Heart left ventricle (tissue), 16 donors: Measurements from ENCODE around the gene KCNMA1. TPM values are rescaled to one million over a fixed set of nuclear protein-coding genes. Genes with fewer than 3 reads are reported as not detected.

Source experiments
- ATAC-seq, 4 donors: fragments of 200-7000 bp; cut with Tn5 transposase; one replicate each; pipeline ENCODE4 v1.9.1; 2020 to 2022; ENCODE audit warnings: moderate library complexity in 4 of 4, mild to moderate bottlenecking in 3 of 4, moderate number of reproducible peaks in 1 of 4
- DNase-seq, 5 donors: peaks; one replicate each; pipeline ENCODE4 v3.0.0-alpha.2; 2020
- H3K27ac ChIP-seq, 12 donors: fragments of 200-600 bp; sonication (generic) in 4 of 12; one replicate each; pipeline versions ENCODE4 v1.5.0 to v1.8.0; 2016 to 2022; ENCODE audit warnings: mild to moderate bottlenecking in 2 of 12
- H3K27me3 ChIP-seq, 9 donors: fragments of 200-600 bp; sonication (generic) in 2 of 9; one replicate each; pipeline versions ENCODE4 v1.5.1 to v1.8.0; 2016 to 2022; ENCODE audit warnings: mild to moderate bottlenecking in 3 of 9
- H3K36me3 ChIP-seq, 9 donors: fragments of 200-600 bp; sonication (generic) in 2 of 9; one replicate each; pipeline versions ENCODE4 v1.5.0 to v1.8.0; 2018 to 2022; ENCODE audit warnings: mild to moderate bottlenecking in 2 of 9
- H3K4me1 ChIP-seq, 12 donors: fragments of 200-600 bp; sonication (generic) in 4 of 12; one replicate each; pipeline versions ENCODE4 v1.5.0 to v1.8.0; 2016 to 2022; ENCODE audit warnings: mild to moderate bottlenecking in 3 of 12
- H3K4me3 ChIP-seq, 12 donors: fragments of 200-600 bp; sonication (generic) in 4 of 12; one replicate each; pipeline versions ENCODE4 v1.5.0 to v1.8.0; 2017 to 2022; ENCODE audit warnings: mild to moderate bottlenecking in 9 of 12, moderate library complexity in 4 of 12
- H3K9me3 ChIP-seq, 12 donors: fragments of 200-600 bp; sonication (generic) in 4 of 12; one replicate each; pipeline versions ENCODE4 v1.5.0 to v1.8.0; 2016 to 2022; ENCODE audit warnings: mild to moderate bottlenecking in 1 of 12
- CTCF ChIP-seq, 12 donors: fragments of 200-600 bp; sonication (generic) in 4 of 12; IDR thresholded peaks; one replicate each; pipeline versions ENCODE4 v1.5.0 to v1.8.0; 2018 to 2022; ENCODE audit warnings: antibody characterized with exemption in 12 of 12, mild to moderate bottlenecking in 5 of 12
- POLR2A ChIP-seq, 2 donors: fragments of 450-650 bp; IDR thresholded peaks; one replicate each; pipeline ENCODE4 v1.6.1; 2017; ENCODE audit warnings: antibody characterized with exemption in 2 of 2, mild to moderate bottlenecking in 2 of 2, moderate library complexity in 2 of 2
- WGBS, 4 donors: extraction: QIAGEN DNeasy Blood & Tissue Kit in 2 of 4; methylation state at CpG; one replicate each; pipeline versions ENCODE4 v1.1.5 to v1.1.7; 2013 to 2018; 5-methylcytosine and 5-hydroxymethylcytosine counted together
- intact Hi-C, 10 donors: fragments of 100-400 bp; cut with DNase I; formaldehyde crosslinking; loops; one replicate each; pipeline versions ENCODE4 v1.11.1 to v1.14.2; 2022
- polyA plus RNA-seq, 2 donors: library from polyadenylated mRNA; stranded (reverse); fragments of 200-250 nt; gene quantifications; one replicate each; pipeline ENCODE4 v1.2.3, GENCODE V29; 2013
- total RNA-seq, 9 donors: library from RNA; depleted of rRNA in 2 of 9; stranded (reverse); fragments of >200 nt in 2 of 9; fragmentation: NEBNext Ultra II Directional in 3 of 9; extraction: Animal tissue kit (Norgen Biotek cat#: 25700) in 3 of 9; gene quantifications; one replicate each; pipeline versions ENCODE4 v1.1.0 to v1.2.4, GENCODE V29; 2016 to 2023
- donor health status: ischemic (EF 13 %, LVEDD 7.1; RV severe dilation, severe dysfunction).
- donor health status: healthy with polysubstance abuse.
- donor health status: DM: no; HTN: yes; CAD: no.
- donor health status: DM: no; HTN: no; CAD: no.
- donor health status: ischemic (EF 25% LVEDD 6.9; RV normal size, moderate dysfunction).
- donor health status: ischemic (EF 25% LVEDD 5.7; RV mildly dilated, moderate dysfunction).
- donor health status: healthy.
- donor health status: DM: yes; HTN: yes; CAD: no.
- donor health status: ischemic (EF 35%, LVEDD 5.7; RV mildly dilated, moderate dysfunction).
- donor health status: nonischemic (EF 11% LVEDD 7.7; RV severe dilation, severe dysfunction).
- donor health status: DM: yes; HTN: yes; CAD: no.
- donor health status: PGD.
- donor health status: ischemic (EF 29% LVEDD 5.4; RV normal size, mild dysfunction).
- donor health status: nonischemic (EF 23%, LVEDD 6.1; RV moderate dilation, normal function).

Gene KCNMA1
- total and polyA plus RNA-seq, 11 donors: 0.39 to 8.7 (median 1.7) TPM

- Histone ChIP-seq H3K27ac (peak overlapping the region in 1 of 12 donors; percentile 50), H3K9me3 (no peaks in the 10 kb centered on the region), H3K27me3 (no peaks in the 10 kb centered on the region), H3K4me3 (no peak overlapping the region), H3K36me3 (no peaks in the 10 kb centered on the region), H3K4me1 (peaks cover 0 to 13% (median 0%) of the 10 kb centered on the region in 12 donors)
- WGBS, 4 donors: 38 to 67% (median 53%) methylated on average over 8 of the region's 8 CpGs
- intact Hi-C loops: no loop called here
- no peak for TF ChIP-seq POLR2A (IDR thresholded peaks at IDR 0.05)
- no peak for TF ChIP-seq CTCF (IDR thresholded peaks at IDR 0.05)
- ATAC-seq (no peak), DNase-seq (no peak)
Measured at GRCh38 chr10:76942628-76943416, 694.8 kb downstream of the KCNMA1 start.

DNA sequence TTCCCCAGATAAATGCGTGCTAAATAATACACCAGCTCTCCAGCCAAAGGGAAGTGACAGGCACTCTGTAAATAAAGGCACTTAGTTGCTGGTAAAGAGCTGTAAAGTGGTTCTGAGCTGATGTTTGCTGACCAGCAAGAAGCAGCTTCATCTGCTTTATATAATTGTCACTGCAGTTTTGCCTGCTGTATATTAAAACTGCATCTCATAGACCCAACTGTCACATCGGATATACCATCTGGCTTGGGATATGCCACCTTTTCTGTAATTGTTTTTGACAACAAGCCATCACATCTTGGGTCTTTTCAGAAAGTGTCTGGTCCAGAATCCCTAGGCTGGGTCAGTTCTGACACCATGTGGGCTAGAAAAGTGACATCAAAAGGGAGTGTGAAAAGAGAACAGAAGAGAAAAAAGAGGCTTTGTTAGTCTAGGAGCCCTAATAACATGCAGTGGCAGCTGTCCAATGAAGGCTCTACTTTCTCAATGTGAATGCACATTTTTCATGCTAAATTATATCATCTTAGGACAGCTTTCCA is 697.6 kb downstream of the KCNMA1 start:
- DNase-seq: no peak
- Histone ChIP-seq H3K4me1 (peaks cover 0 to 6% (median 0%) of the 10 kb centered on the region in 12 donors), H3K27me3 (no peaks in the 10 kb centered on the region), H3K36me3 (no peaks in the 10 kb centered on the region), H3K4me3 (no peak overlapping the region), H3K9me3 (no peaks in the 10 kb centered on the region), H3K27ac (peak overlapping the region in 1 of 12 donors; percentile 29)
- WGBS, 4 donors: 48 to 56% (median 51%) methylated on average over 2 of the region's 2 CpGs
- ATAC-seq: no peak
- intact Hi-C loops: no loop called here
- TF ChIP-seq CTCF (IDR thresholded peaks at IDR 0.05) (no peak), POLR2A (IDR thresholded peaks at IDR 0.05) (no peak)

GRCh38 chr10:76937181-76937600 is 700.4 kb downstream of the KCNMA1 start:
- DNase-seq (no peak), ATAC-seq (no peak)
- TF ChIP-seq CTCF (IDR thresholded peaks at IDR 0.05): no peak
- no peak for TF ChIP-seq POLR2A (IDR thresholded peaks at IDR 0.05)
- WGBS, 4 donors: 48 to 58% (median 53%) methylated on average over 2 of the region's 2 CpGs
- Histone ChIP-seq H3K36me3 (no peaks in the 10 kb centered on the region), H3K4me3 (no peak overlapping the region), H3K27ac (peak overlapping the region in 1 of 12 donors; percentile 55), H3K27me3 (no peaks in the 10 kb centered on the region), H3K4me1 (peaks cover 0 to 6% (median 0%) of the 10 kb centered on the region in 12 donors), H3K9me3 (no peaks in the 10 kb centered on the region)
- intact Hi-C loops: no loop called here

- no peaks in the 10 kb centered on the region for H3K36me3 ChIP-seq
- no peaks in the 10 kb centered on the region for H3K27me3 ChIP-seq
- peaks cover 0 to 6% (median 0%) of the 10 kb centered on the region in 12 donors for H3K4me1 ChIP-seq
- WGBS, 4 donors: 57 to 65% (median 60%) methylated on average over 4 of the region's 4 CpGs
- intact Hi-C loops: no loop called here
- no peaks in the 10 kb centered on the region for H3K9me3 ChIP-seq
- H3K4me3 ChIP-seq: no peak overlapping the region
- ATAC-seq (no peak), DNase-seq (no peak)
- H3K27ac ChIP-seq: peak overlapping the region in 1 of 12 donors; percentile 55
- no peak for TF ChIP-seq POLR2A (IDR thresholded peaks at IDR 0.05)
- TF ChIP-seq CTCF (IDR thresholded peaks at IDR 0.05): no peak
Measured at GRCh38 chr10:76935941-76936613, 701.5 kb downstream of the KCNMA1 start.
